ENCODE data around the gene SLC16A8.
"Not testable (repeated sequence)": the region's sequence is repeated elsewhere in the genome, so short reads cannot be mapped to it uniquely, and the experiment has no call there.

SLC16A8 gene

GRCh38 chr22:38083931-38084631 is at the start of gene SLC16A8:
TSS of gene SLC16A8 (minus strand) at chr22:38084184. CDS start at chr22:38082873, 1,311 bp downstream.
- DNase-seq (ENCODE audit: low read depth), result no peak

GRCh38 chr22:38133331-38133730 is 49.3 kb upstream of the SLC16A8 start:
- no peak for DNase-seq (ENCODE audit: low read depth)

GRCh38 chr22:38132794-38133193 is 48.8 kb upstream of the SLC16A8 start:
- DNase-seq (ENCODE audit: low read depth), result no peak

- DNase-seq (ENCODE audit: low read depth), result no peak
These were observed 48.2 kb upstream of the SLC16A8 start for GRCh38 chr22:38132136-38132535.

- peak; percentile 21 for DNase-seq (ENCODE audit: low read depth)
These were observed 47.4 kb upstream of the SLC16A8 start for GRCh38 chr22:38131399-38131798.

GRCh38 chr22:38129856-38130255 is 45.9 kb upstream of the SLC16A8 start:
- no peak for DNase-seq (ENCODE audit: low read depth)

GRCh38 chr22:38129021-38129420 is 45.0 kb upstream of the SLC16A8 start:
- no peak for DNase-seq (ENCODE audit: low read depth)

- no peak for DNase-seq (ENCODE audit: low read depth)
These were observed 43.9 kb upstream of the SLC16A8 start for GRCh38 chr22:38127869-38128268.

- no peak for DNase-seq (ENCODE audit: low read depth)
These were observed 43.1 kb upstream of the SLC16A8 start for GRCh38 chr22:38126928-38127668.

- DNase-seq (ENCODE audit: low read depth), result no peak
These were observed 41.8 kb upstream of the SLC16A8 start for GRCh38 chr22:38125751-38126201.

GRCh38 chr22:38125038-38125610 is 41.1 kb upstream of the SLC16A8 start:
- no peak for DNase-seq (ENCODE audit: low read depth)

- no peak for DNase-seq (ENCODE audit: low read depth)
These were observed 40.4 kb upstream of the SLC16A8 start for GRCh38 chr22:38124236-38124974.

GRCh38 chr22:38122616-38123015 is 38.6 kb upstream of the SLC16A8 start:
- no peak for DNase-seq (ENCODE audit: low read depth)

- no peak for DNase-seq (ENCODE audit: low read depth)
These were observed 36.6 kb upstream of the SLC16A8 start for GRCh38 chr22:38120359-38121110.

GRCh38 chr22:38118747-38119146 is 34.8 kb upstream of the SLC16A8 start:
- not testable (repeated sequence) for DNase-seq (ENCODE audit: low read depth)

- DNase-seq (ENCODE audit: low read depth), result no peak
These were observed 34.2 kb upstream of the SLC16A8 start for GRCh38 chr22:38118182-38118581.

- not testable (repeated sequence) for DNase-seq (ENCODE audit: low read depth)
These were observed 33.6 kb upstream of the SLC16A8 start for GRCh38 chr22:38117556-38117955.

- DNase-seq (ENCODE audit: low read depth), result no peak
These were observed 31.6 kb upstream of the SLC16A8 start for GRCh38 chr22:38115423-38116205.

GRCh38 chr22:38114484-38115398 is 30.8 kb upstream of the SLC16A8 start:
- peak; percentile 77 for DNase-seq (ENCODE audit: low read depth)

- DNase-seq (ENCODE audit: low read depth), result no peak
These were observed 28.4 kb upstream of the SLC16A8 start for GRCh38 chr22:38112381-38112780.
